ENCODE measurements around the gene MYO15A. TPM values are rescaled to one million over a fixed set of nuclear protein-coding genes. Genes with fewer than 3 reads are reported as not detected.
A peak's percentile ranks its signal among the peaks of the same experiment; 100 is the strongest.

MYO15A gene
- total RNA-seq, 2 experiments from 2014 or later = 0.98 to 1.4 TPM

DNA sequence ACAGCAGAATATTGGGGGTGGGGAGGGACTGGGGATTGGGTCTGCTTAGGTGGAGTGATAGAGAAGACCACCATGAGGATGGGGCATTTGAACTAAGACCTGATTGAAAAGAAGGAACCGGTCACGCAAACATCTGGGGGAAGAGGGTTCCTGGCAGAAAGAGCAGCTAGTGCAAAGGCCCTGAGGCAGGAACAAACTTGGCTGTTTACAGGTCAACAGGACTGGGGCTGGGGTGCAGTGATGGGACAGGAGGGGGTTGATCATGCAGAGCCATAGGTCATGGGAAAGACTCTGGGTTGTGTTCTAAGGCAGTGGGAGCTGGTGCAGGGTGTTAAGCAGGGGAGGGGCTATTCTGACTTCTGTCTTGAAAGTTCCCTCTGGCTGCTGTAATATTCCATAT is 18.9 kb upstream of the MYO15A start:
- Histone ChIP-seq H3K27ac (ENCODE audit: low read depth, low read length, poor library complexity, severe bottlenecking) (no peak overlapping the region), H3K9me2 (ENCODE audit: insufficient read depth, low read length) (no peaks in the 10 kb centered on the region), H3K9me3 (ENCODE audit: low read length) (no peaks in the 10 kb centered on the region), H3K79me2 (ENCODE audit: insufficient read depth, low read depth, low read length) (peaks cover 23% of the 10 kb centered on the region), H2AFZ (ENCODE audit: low read length) (no peak overlapping the region), H3K4me1 (ENCODE audit: insufficient read depth, low read length, poor library complexity, severe bottlenecking) (peaks cover 13% of the 10 kb centered on the region), H4K20me1 (ENCODE audit: insufficient read depth, low read length) (no peaks in the 10 kb centered on the region), H3K4me3 (ENCODE audit: low read depth, low read length, poor library complexity, severe bottlenecking) (no peak overlapping the region), H3K36me3 (ENCODE audit: insufficient read depth, low read length) (peaks cover 31% of the 10 kb centered on the region), H3K4me2 (ENCODE audit: low read length) (peak overlapping the region; percentile 87)
- TF ChIP-seq, protein P1, sequence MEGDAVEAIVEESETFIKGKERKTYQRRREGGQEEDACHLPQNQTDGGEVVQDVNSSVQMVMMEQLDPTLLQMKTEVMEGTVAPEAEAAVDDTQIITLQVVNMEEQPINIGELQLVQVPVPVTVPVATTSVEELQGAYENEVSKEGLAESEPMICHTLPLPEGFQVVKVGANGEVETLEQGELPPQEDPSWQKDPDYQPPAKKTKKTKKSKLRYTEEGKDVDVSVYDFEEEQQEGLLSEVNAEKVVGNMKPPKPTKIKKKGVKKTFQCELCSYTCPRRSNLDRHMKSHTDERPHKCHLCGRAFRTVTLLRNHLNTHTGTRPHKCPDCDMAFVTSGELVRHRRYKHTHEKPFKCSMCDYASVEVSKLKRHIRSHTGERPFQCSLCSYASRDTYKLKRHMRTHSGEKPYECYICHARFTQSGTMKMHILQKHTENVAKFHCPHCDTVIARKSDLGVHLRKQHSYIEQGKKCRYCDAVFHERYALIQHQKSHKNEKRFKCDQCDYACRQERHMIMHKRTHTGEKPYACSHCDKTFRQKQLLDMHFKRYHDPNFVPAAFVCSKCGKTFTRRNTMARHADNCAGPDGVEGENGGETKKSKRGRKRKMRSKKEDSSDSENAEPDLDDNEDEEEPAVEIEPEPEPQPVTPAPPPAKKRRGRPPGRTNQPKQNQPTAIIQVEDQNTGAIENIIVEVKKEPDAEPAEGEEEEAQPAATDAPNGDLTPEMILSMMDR (conservative IDR thresholded peaks at IDR 0.05; ENCODE audit: low read length) = no peak
- TF ChIP-seq EZH2phosphoT487 (IDR thresholded peaks at IDR 0.05; ENCODE audit: borderline replicate concordance, low read depth, low read length) = no peak
- DNase-seq (ENCODE audit: low spot score) = no peak
- ChIA-PET POLR2A (no interaction called here), CTCF (ENCODE audit: unreplicated experiment) (no interaction called here)
- no TSS peak for BruUV-seq (replicated peaks)
- intact Hi-C loops (cut with micrococcal nuclease; ENCODE audit: unreplicated experiment) = loop anchor here (10.0 kb wide), 1 partner anchor 65 kb away; no protein-coding TSS in a partner anchor

GRCh38 chr17:18093616-18094408 is 14.7 kb upstream of the MYO15A start:
- peaks cover 12% of the 10 kb centered on the region for H3K79me2 ChIP-seq (ENCODE audit: insufficient read depth, low read depth, low read length)
- no peak overlapping the region for H3K27ac ChIP-seq (ENCODE audit: low read depth, low read length, poor library complexity, severe bottlenecking)
- no peaks in the 10 kb centered on the region for H3K9me2 ChIP-seq (ENCODE audit: insufficient read depth, low read length)
- no peaks in the 10 kb centered on the region for H4K20me1 ChIP-seq (ENCODE audit: insufficient read depth, low read length)
- ChIA-PET CTCF (ENCODE audit: unreplicated experiment) (no interaction called here), POLR2A (interaction anchor here (0.6 to 0.7 kb wide), 2 partner anchors 614 to 890 kb away, joined by 3 read pairs; no protein-coding TSS in a partner anchor)
- no peak for TF ChIP-seq EZH2phosphoT487 (IDR thresholded peaks at IDR 0.05; ENCODE audit: borderline replicate concordance, low read depth, low read length)
- TF ChIP-seq, protein P1 (conservative IDR thresholded peaks at IDR 0.05; ENCODE audit: low read length) = peak; percentile 70
- peak; percentile 22 for DNase-seq (ENCODE audit: low spot score)
- H2AFZ ChIP-seq (ENCODE audit: low read length) = no peak overlapping the region
- intact Hi-C loops (cut with micrococcal nuclease; ENCODE audit: unreplicated experiment) = loop anchor here (10.0 kb wide), 1 partner anchor 61 kb away; no protein-coding TSS in a partner anchor
- peaks cover 71% of the 10 kb centered on the region for H3K36me3 ChIP-seq (ENCODE audit: insufficient read depth, low read length)
- no peak overlapping the region for H3K4me2 ChIP-seq (ENCODE audit: low read length)
- BruUV-seq (replicated peaks) = no TSS peak
- no peak overlapping the region for H3K4me3 ChIP-seq (ENCODE audit: low read depth, low read length, poor library complexity, severe bottlenecking)
- H3K9me3 ChIP-seq (ENCODE audit: low read length) = no peaks in the 10 kb centered on the region
- peaks cover 3% of the 10 kb centered on the region for H3K4me1 ChIP-seq (ENCODE audit: insufficient read depth, low read length, poor library complexity, severe bottlenecking)

- Histone ChIP-seq H3K9me3 (ENCODE audit: low read length) (no peaks in the 10 kb centered on the region), H3K27ac (ENCODE audit: low read depth, low read length, poor library complexity, severe bottlenecking) (no peak overlapping the region), H3K36me3 (ENCODE audit: insufficient read depth, low read length) (peaks cover 77% of the 10 kb centered on the region), H3K4me3 (ENCODE audit: low read depth, low read length, poor library complexity, severe bottlenecking) (no peak overlapping the region), H3K4me1 (ENCODE audit: insufficient read depth, low read length, poor library complexity, severe bottlenecking) (no peaks in the 10 kb centered on the region), H3K9me2 (ENCODE audit: insufficient read depth, low read length) (no peaks in the 10 kb centered on the region), H4K20me1 (ENCODE audit: insufficient read depth, low read length) (no peaks in the 10 kb centered on the region), H2AFZ (ENCODE audit: low read length) (no peak overlapping the region), H3K79me2 (ENCODE audit: insufficient read depth, low read depth, low read length) (peaks cover 6% of the 10 kb centered on the region), H3K4me2 (ENCODE audit: low read length) (no peak overlapping the region)
- intact Hi-C loops (cut with micrococcal nuclease; ENCODE audit: unreplicated experiment) = loop anchor here (10.0 kb wide), 1 partner anchor 60 kb away; no protein-coding TSS in a partner anchor
- no peak for DNase-seq (ENCODE audit: low spot score)
- TF ChIP-seq EZH2phosphoT487 (IDR thresholded peaks at IDR 0.05; ENCODE audit: borderline replicate concordance, low read depth, low read length) = no peak
- CTCF ChIA-PET (ENCODE audit: unreplicated experiment) = no interaction called here
- POLR2A ChIA-PET = no interaction called here
- BruUV-seq (replicated peaks) = no TSS peak
Observed at GRCh38 chr17:18094409-18094807, 14.1 kb upstream of the MYO15A start.
